Kidney epithelial cell (primary cell): ENCODE data around the gene MARVELD3. TPM values are rescaled to one million over a fixed set of nuclear protein-coding genes. Genes with fewer than 3 reads are reported as not detected.
"Not testable (repeated sequence)": the region's sequence is repeated elsewhere in the genome, so short reads cannot be mapped to it uniquely, and the experiment has no call there.

ENCODE experiments used
- DNase-seq: peaks from one replicate; pipeline ENCODE4 v3.0.0-alpha.2; 2010; ENCODE audit warnings: low read depth
- H3K27me3 ChIP-seq: 2 replicates; pipeline ENCODE4 v1.6.0; 2011; ENCODE audit warnings: low read length; ENCODE audit not compliant: control insufficient read depth, insufficient read depth
- H3K36me3 ChIP-seq: 2 replicates; pipeline ENCODE4 v1.5.1; 2011; ENCODE audit warnings: low read length; ENCODE audit not compliant: control insufficient read depth, insufficient read depth
- H3K4me3 ChIP-seq: 2 replicates; pipeline ENCODE4 v1.5.1; 2011; ENCODE audit warnings: low read depth, mild to moderate bottlenecking, control low read depth, low read length
- total RNA-seq: library from RNA; depleted of rRNA; stranded (reverse); fragments of >200 nt; gene quantifications from 2 replicates; pipeline ENCODE4 v1.2.3, GENCODE V29; 2015
- TF ChIP-seq, protein P1 (sequence below): IDR thresholded peaks from 2 replicates; pipeline ENCODE4 v1.5.1; 2011; ENCODE audit warnings: mild to moderate bottlenecking, moderate library complexity, low read length, control low read depth, inconsistent platforms; ENCODE audit not compliant: insufficient read depth, poor library complexity, severe bottlenecking

Gene MARVELD3
- total RNA-seq, 1 donor from 2014 or later: 15.7 TPM

GRCh38 chr16:71600822-71601221 lies 25.2 kb upstream of the MARVELD3 start:
- H3K27me3 ChIP-seq: no peaks in the 10 kb centered on the region
- no peaks in the 10 kb centered on the region for H3K36me3 ChIP-seq
- no peak overlapping the region for H3K4me3 ChIP-seq
- TF ChIP-seq, protein P1, sequence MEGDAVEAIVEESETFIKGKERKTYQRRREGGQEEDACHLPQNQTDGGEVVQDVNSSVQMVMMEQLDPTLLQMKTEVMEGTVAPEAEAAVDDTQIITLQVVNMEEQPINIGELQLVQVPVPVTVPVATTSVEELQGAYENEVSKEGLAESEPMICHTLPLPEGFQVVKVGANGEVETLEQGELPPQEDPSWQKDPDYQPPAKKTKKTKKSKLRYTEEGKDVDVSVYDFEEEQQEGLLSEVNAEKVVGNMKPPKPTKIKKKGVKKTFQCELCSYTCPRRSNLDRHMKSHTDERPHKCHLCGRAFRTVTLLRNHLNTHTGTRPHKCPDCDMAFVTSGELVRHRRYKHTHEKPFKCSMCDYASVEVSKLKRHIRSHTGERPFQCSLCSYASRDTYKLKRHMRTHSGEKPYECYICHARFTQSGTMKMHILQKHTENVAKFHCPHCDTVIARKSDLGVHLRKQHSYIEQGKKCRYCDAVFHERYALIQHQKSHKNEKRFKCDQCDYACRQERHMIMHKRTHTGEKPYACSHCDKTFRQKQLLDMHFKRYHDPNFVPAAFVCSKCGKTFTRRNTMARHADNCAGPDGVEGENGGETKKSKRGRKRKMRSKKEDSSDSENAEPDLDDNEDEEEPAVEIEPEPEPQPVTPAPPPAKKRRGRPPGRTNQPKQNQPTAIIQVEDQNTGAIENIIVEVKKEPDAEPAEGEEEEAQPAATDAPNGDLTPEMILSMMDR: no peak
- DNase-seq: no peak

DNA sequence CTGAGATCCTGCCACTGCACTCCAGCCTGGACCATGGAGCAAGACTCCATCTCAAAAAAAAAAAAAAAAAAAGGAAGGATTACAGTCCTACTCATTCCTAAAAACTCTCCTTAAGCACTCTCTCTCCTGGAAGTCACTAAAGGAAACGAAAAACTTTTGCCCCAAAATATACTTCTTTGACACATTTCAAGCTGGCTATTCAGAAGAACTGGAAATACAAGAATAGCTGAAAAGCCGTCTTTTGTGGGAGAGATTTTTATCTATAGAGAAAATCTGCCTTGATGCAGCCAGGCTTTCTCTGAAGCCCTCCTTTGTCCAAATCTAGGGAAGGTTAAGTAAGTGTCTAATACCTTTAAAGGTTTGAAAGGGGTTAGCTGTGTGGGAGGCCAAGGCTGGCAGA lies 16.9 kb upstream of the MARVELD3 start:
- Histone ChIP-seq H3K4me3 (no peak overlapping the region), H3K27me3 (no peaks in the 10 kb centered on the region), H3K36me3 (no peaks in the 10 kb centered on the region)
- no peak for DNase-seq
- TF ChIP-seq, protein P1: no peak

DNA sequence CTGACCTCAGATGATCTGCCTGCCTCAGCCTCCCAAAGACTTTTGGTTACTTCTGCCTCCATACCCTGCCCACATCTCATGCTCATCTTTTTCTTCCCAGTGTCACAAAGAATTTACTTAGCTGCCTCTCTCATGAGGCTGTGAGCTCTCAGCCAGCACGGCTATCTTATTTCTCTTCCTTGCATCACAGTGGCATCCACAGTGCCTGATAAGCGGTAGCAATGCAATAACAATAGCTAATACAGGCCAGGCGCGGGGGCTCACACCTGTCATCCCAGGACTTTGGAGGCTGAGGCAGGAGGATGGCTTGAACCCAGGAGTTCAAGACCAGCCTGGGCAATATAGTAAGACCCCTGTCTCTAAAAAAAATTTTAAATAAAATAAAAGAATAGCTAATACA lies 15.5 kb upstream of the MARVELD3 start:
- DNase-seq: no peak
- TF ChIP-seq, protein P1: no peak
- Histone ChIP-seq H3K4me3 (no peak overlapping the region), H3K36me3 (no peaks in the 10 kb centered on the region), H3K27me3 (no peaks in the 10 kb centered on the region)

DNA sequence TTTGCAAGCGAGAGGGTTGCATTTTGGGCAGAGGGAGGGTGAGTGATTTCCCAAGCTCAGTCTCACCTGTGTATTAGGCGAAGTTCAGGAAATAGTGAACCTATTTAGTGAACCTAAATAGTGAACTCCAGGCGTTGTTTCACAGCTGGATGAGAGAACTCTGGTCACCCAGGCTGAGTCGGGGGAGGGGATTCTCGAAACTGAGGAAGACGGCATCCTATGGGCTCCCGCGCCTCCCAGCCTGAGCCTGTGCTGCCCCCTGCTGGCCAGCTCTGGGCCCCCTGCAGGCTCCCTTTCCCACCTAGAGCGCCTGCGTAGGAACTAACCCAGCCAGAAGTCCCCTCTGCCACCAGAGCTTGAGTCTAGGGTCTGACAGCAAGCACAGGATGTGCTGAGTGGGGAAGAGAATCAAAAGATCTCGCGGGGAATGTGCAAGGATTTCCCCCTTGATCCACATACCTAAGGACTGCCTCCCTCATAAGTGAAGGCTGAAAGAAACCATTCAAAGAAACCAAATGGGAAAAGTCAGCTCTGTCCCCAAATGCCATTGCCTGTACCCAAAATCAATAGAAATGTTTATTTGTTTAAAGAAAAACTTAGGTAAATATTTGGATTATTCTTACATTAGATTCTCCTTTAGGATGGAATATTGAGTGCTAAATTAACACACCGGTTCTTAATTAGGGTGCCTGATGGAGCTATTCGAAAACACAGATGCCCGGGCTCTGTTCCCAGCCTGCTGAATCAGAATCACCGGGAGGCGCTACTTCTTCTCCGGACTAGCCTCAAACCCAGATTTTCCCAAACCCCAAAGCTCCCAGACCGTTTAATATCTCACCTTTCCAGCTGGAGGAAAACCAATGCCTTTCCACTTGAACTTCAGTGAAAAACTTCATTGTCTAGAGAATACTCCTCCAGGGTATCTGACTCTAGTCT lies 14.8 kb upstream of the MARVELD3 start:
- no peak for DNase-seq
- H3K36me3 ChIP-seq: no peaks in the 10 kb centered on the region
- TF ChIP-seq, protein P1: peak; percentile 99
- H3K27me3 ChIP-seq: no peaks in the 10 kb centered on the region
- H3K4me3 ChIP-seq: no peak overlapping the region

DNA sequence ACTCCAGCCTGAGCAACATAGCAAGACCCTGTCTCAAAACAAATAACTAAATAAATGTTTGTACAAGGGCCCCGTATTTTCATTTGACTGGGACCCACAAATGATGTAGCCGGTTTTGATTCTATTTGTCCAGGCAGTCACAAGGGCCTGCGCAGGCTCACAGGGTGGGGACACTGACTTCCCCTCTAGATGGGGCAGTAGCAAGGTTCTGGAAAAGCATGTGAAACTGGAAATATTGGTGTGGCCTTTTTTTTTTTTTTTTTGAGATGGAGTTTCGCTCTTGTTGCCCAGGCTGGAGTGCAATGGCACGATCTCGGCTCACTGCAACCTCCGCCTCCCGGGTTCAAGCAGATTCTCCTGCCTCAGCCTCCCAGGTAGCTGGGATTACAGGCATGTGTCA lies 11.0 kb upstream of the MARVELD3 start:
- H3K36me3 ChIP-seq, H3K4me3 ChIP-seq, H3K27me3 ChIP-seq, DNase-seq: not testable (repeated sequence)

GRCh38 chr16:71618429-71618828 lies 7.6 kb upstream of the MARVELD3 start:
- TF ChIP-seq, protein P1: no peak
- no peaks in the 10 kb centered on the region for H3K36me3 ChIP-seq
- H3K4me3 ChIP-seq: no peak overlapping the region
- no peaks in the 10 kb centered on the region for H3K27me3 ChIP-seq
- DNase-seq: no peak
